Endothelial cell of umbilical vein (primary cell): ENCODE measurements around the gene TNFSF13. TPM values are rescaled to one million over a fixed set of nuclear protein-coding genes. Genes with fewer than 3 reads are reported as not detected.

ENCODE experiments used
- BruUV-seq: library from RNA; stranded (reverse); fragments of 400-500 nt; replicated peaks from 2 replicates; lab custom pipeline; 2021; lab: Mats Ljungman, UMichigan
- CTCF ChIA-PET: fragments of 300-600, 350-600 bp; sonication (Branson Sonifier 250); formaldehyde crosslinking; loops from one replicate; lab custom pipeline; 2021; ENCODE audit warnings: antibody characterized with exemption, inconsistent platforms; lab: Charles Lee
- POLR2A ChIA-PET: fragments of 300-600, 350-600 bp; sonication (Branson Sonifier 250); formaldehyde crosslinking; loops from one replicate; lab custom pipeline; 2021; ENCODE audit warnings: antibody characterized with exemption, inconsistent platforms; lab: Charles Lee
- DNase-seq: peaks from one replicate; pipeline ENCODE4 v3.0.0-alpha.2; 2011; ENCODE audit warnings: low read depth, low spot score
- FAIRE-seq: peaks from 2 replicates; lab custom pipeline; 2011; peaks lifted over from hg19 to GRCh38; lab: Jason Lieb, UNC
- H2AFZ ChIP-seq: 2 replicates; pipeline ENCODE4 v1.6.0; 2012; ENCODE audit warnings: low read depth, low read length, control low read depth, inconsistent platforms
- H3K27ac ChIP-seq: 2 replicates; pipeline ENCODE4 v1.5.1; 2011; ENCODE audit warnings: low read depth, mild to moderate bottlenecking, control low read depth, low read length, moderate library complexity; ENCODE audit not compliant: insufficient read depth
- H3K27me3 ChIP-seq, 2 experiments: 2 replicates each; pipeline versions ENCODE4 v1.6.0 to v1.6.1; 2011; ENCODE audit warnings: low read length in 2 of 2, mixed read lengths in 1 of 2; ENCODE audit not compliant: control insufficient read depth in 2 of 2, insufficient read depth in 2 of 2
- H3K36me3 ChIP-seq, 2 experiments: 2 replicates in 1 of 2; 3 replicates in 1 of 2; pipeline ENCODE4 v1.5.1; 2011; ENCODE audit warnings: low read length in 2 of 2, mild to moderate bottlenecking in 1 of 2, moderate library complexity in 1 of 2; ENCODE audit not compliant: control insufficient read depth in 2 of 2, insufficient read depth in 2 of 2; ENCODE audit errors: extremely low read depth in 1 of 2
- H3K4me1 ChIP-seq: 3 replicates; pipeline ENCODE4 v1.5.1; 2011; ENCODE audit warnings: mild to moderate bottlenecking, low read length; ENCODE audit not compliant: control insufficient read depth, insufficient read depth; ENCODE audit errors: extremely low read depth
- H3K4me2 ChIP-seq: 2 replicates; pipeline ENCODE4 v1.6.1; 2011; ENCODE audit warnings: low read length, control low read depth, mixed read lengths; ENCODE audit not compliant: insufficient read depth
- H3K4me3 ChIP-seq, 3 experiments: fragments of 200-600 bp in 1 of 3; sonication (generic), shearing (Covaris generic) in 1 of 3; replicated peaks in 1 of 3; 2 replicates each; pipeline ENCODE4 v1.5.1; 2011 to 2016; ENCODE audit warnings: control low read depth in 3 of 3, low read length in 3 of 3, mild to moderate bottlenecking in 2 of 3, inconsistent platforms in 1 of 3, low read depth in 1 of 3, moderate library complexity in 1 of 3; ENCODE audit not compliant: insufficient read depth in 1 of 3
- H3K79me2 ChIP-seq: 2 replicates; pipeline ENCODE4 v1.6.0; 2012; ENCODE audit warnings: low read length, inconsistent platforms; ENCODE audit not compliant: control insufficient read depth, insufficient read depth
- H3K9ac ChIP-seq: replicated peaks from 2 replicates; pipeline ENCODE3; 2011; ENCODE audit warnings: low read length, control low read depth; ENCODE audit not compliant: insufficient read depth; ENCODE audit errors: extremely low read depth
- H3K9me1 ChIP-seq: replicated peaks from 3 replicates; pipeline ENCODE4 v1.6.0; 2011; ENCODE audit warnings: mild to moderate bottlenecking, low read length; ENCODE audit not compliant: control insufficient read depth, insufficient read depth; ENCODE audit errors: extremely low read depth
- H3K9me3 ChIP-seq: replicated peaks from 2 replicates; pipeline ENCODE4 v1.5.1; 2012; ENCODE audit warnings: low read length, inconsistent platforms; ENCODE audit not compliant: control insufficient read depth, insufficient read depth
- H4K20me1 ChIP-seq: replicated peaks from 2 replicates; pipeline ENCODE3; 2011; ENCODE audit warnings: mild to moderate bottlenecking, low read length; ENCODE audit not compliant: control insufficient read depth, insufficient read depth; ENCODE audit errors: extremely low read depth
- EZH2 ChIP-seq: IDR thresholded peaks from 2 replicates; pipeline ENCODE4 v1.6.1; 2012; ENCODE audit warnings: borderline replicate concordance, low read depth, mild to moderate bottlenecking, moderate library complexity, low read length, inconsistent platforms; ENCODE audit not compliant: severe bottlenecking
- FOS ChIP-seq: IDR thresholded peaks from 2 replicates; pipeline ENCODE4 v1.6.1; 2011; ENCODE audit warnings: mild to moderate bottlenecking, low read length, moderate library complexity, borderline replicate concordance; ENCODE audit not compliant: insufficient read depth
- GATA2 ChIP-seq: IDR thresholded peaks from 2 replicates; pipeline ENCODE4 v1.7.0; 2011; ENCODE audit warnings: low read depth, mild to moderate bottlenecking, moderate library complexity, mixed read lengths, low read length; ENCODE audit not compliant: insufficient read length, insufficient read depth
- JUN ChIP-seq: IDR thresholded peaks from 2 replicates; pipeline ENCODE4 v1.6.1; 2011; ENCODE audit warnings: borderline replicate concordance, low read depth; ENCODE audit not compliant: insufficient read length, insufficient read depth
- MYC ChIP-seq: IDR thresholded peaks from one replicate; pipeline ENCODE4 v1.6.1; 2011; ENCODE audit warnings: mild to moderate bottlenecking, low read depth, low read length
- POLR2A ChIP-seq: IDR thresholded peaks from 2 replicates; pipeline ENCODE4 v1.6.1; 2012; ENCODE audit warnings: low read depth, mild to moderate bottlenecking, control low read depth, low read length
- POLR2AphosphoS5 ChIP-seq: IDR thresholded peaks from 2 replicates; pipeline ENCODE4 v1.6.1; 2012; ENCODE audit warnings: low read depth, mild to moderate bottlenecking, control low read depth, low read length, moderate library complexity; ENCODE audit not compliant: insufficient read depth
- dilution Hi-C: fragments of 300-500 bp; cut with MboI; formaldehyde crosslinking; loops from one replicate; pipeline ENCODE4 v1.15.0; 2019; ENCODE audit warnings: low sequenced_read_pairs; ENCODE audit not compliant: extremely low pct_ligation_motif_present
- intact Hi-C: fragments of 100-400 bp; cut with micrococcal nuclease; formaldehyde crosslinking; loops from one replicate; pipeline ENCODE4 v1.10.0; 2022
- polyA plus RNA-seq, 4 experiments: library from polyadenylated mRNA; depleted of rRNA in 3 of 4; stranded (reverse) in 3 of 4; unstranded in 1 of 4; fragments of >200 nt; gene quantifications; 2 replicates each; pipeline versions ENCODE4 v1.2.1 to v1.2.3, GENCODE V29; 2011 to 2012; ENCODE audit warnings: missing spikeins in 1 of 4
- total RNA-seq: library from RNA; stranded (reverse); gene quantifications from 2 replicates; pipeline ENCODE4 v1.2.3, GENCODE V29; 2021
- TF ChIP-seq, protein P1 (sequence below), 2 donors: IDR thresholded peaks; 1 replicate in 1 of 2; 2 replicates in 1 of 2; pipeline ENCODE4 v1.5.1; 2011; ENCODE audit warnings: low read length in 2 of 2, mild to moderate bottlenecking in 2 of 2, moderate library complexity in 2 of 2, control low read depth in 1 of 2, inconsistent platforms in 1 of 2, low read depth in 1 of 2; ENCODE audit not compliant: insufficient read depth in 1 of 2; ENCODE audit errors: extremely low read depth in 1 of 2
- TF ChIP-seq, protein P2 (sequence below): IDR thresholded peaks from 2 replicates; pipeline ENCODE4 v1.6.1; 2011; ENCODE audit not compliant: insufficient read depth, insufficient read length

Gene TNFSF13
- total and polyA plus RNA-seq, 2 donors (not counting 3 experiments of a cell fraction or from before 2014, with no cell fraction given), result 3.6 to 5.4 TPM

- no peaks in the 10 kb centered on the region for H3K36me3 ChIP-seq
- no peak overlapping the region for H3K4me3 ChIP-seq
- peaks cover 0 to 5% of the 10 kb centered on the region in 2 experiments for H3K27me3 ChIP-seq
- CTCF ChIA-PET, result interaction anchor here (1.9 to 2.4 kb wide), 2 partner anchors 23 to 24 kb away, joined by 7 to 11 read pairs; partner anchors contain the start of gene SENP3
- no peak overlapping the region for H2AFZ ChIP-seq
- dilution Hi-C loops (no loop called here), intact Hi-C loops (no loop called here)
- TF ChIP-seq GATA2 (no peak), POLR2AphosphoS5 (no peak), POLR2A (no peak), EZH2 (no peak), MYC (no peak), FOS (no peak), JUN (no peak)
- TF ChIP-seq, protein P1, sequence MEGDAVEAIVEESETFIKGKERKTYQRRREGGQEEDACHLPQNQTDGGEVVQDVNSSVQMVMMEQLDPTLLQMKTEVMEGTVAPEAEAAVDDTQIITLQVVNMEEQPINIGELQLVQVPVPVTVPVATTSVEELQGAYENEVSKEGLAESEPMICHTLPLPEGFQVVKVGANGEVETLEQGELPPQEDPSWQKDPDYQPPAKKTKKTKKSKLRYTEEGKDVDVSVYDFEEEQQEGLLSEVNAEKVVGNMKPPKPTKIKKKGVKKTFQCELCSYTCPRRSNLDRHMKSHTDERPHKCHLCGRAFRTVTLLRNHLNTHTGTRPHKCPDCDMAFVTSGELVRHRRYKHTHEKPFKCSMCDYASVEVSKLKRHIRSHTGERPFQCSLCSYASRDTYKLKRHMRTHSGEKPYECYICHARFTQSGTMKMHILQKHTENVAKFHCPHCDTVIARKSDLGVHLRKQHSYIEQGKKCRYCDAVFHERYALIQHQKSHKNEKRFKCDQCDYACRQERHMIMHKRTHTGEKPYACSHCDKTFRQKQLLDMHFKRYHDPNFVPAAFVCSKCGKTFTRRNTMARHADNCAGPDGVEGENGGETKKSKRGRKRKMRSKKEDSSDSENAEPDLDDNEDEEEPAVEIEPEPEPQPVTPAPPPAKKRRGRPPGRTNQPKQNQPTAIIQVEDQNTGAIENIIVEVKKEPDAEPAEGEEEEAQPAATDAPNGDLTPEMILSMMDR (IDR thresholded peaks at IDR 0.05; ENCODE audit: extremely low read depth in 1 of 2, insufficient read depth in 1 of 2, low read depth in 1 of 2, low read length in 2 of 2), result no peak
- TF ChIP-seq, protein P2, sequence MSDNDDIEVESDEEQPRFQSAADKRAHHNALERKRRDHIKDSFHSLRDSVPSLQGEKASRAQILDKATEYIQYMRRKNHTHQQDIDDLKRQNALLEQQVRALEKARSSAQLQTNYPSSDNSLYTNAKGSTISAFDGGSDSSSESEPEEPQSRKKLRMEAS, result no peak
- no peak overlapping the region for H3K9ac ChIP-seq
- no peaks in the 10 kb centered on the region for H3K4me1 ChIP-seq
- no peaks in the 10 kb centered on the region for H3K79me2 ChIP-seq
- no peaks in the 10 kb centered on the region for H3K9me1 ChIP-seq
- DNase-seq, result no peak
- no peak overlapping the region for H3K27ac ChIP-seq
- POLR2A ChIA-PET, result no interaction called here
- BruUV-seq, result no TSS peak
- peaks cover 5% of the 10 kb centered on the region for H3K9me3 ChIP-seq
- no peak overlapping the region for H3K4me2 ChIP-seq
- H4K20me1 ChIP-seq, result no peaks in the 10 kb centered on the region
- FAIRE-seq, result no peak
These were observed 20.5 kb upstream of the TNFSF13 start for GRCh38 chr17:7538050-7538449.
